LNCAP (cell line): ENCODE results near the gene OBP2A.

Source experiments
- CTCF ChIP-seq: fragments of 450-650 bp; IDR thresholded peaks from 2 replicates; pipeline ENCODE4 v1.5.1; 2017; ENCODE audit warnings: mild to moderate bottlenecking

OBP2A gene

GRCh38 chr9:135547756-135548736, 2.1 kb downstream of the OBP2A start:
- no peak for TF ChIP-seq CTCF

- TF ChIP-seq CTCF, result no peak
These were observed 4.5 kb downstream of the OBP2A start for GRCh38 chr9:135550344-135550918.

DNA sequence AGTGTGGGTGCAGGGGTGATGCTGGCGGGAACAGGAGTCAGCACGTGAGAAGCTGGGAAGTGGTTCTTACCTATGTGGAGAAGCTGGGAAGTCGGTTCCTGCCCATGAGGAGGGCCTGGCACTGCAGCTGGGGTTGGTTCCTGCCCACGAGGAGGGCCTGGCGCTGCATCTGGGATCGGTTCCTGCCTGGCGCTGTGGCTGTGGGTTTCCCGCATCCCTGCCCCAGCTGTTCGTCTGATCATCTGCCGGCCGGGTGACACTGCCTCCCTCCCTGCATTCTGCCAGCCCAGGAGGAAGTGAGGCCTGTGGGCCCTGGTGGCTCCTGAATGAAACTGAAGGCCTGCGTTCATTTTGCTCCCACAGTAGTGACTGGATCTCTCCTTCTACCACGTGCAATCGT, 5.1 kb downstream of the OBP2A start:
- no peak for TF ChIP-seq CTCF

GRCh38 chr9:135551456-135551855, 5.5 kb downstream of the OBP2A start:
- no peak for TF ChIP-seq CTCF

- TF ChIP-seq CTCF, result no peak
These were observed 6.2 kb downstream of the OBP2A start for GRCh38 chr9:135552021-135552697.

DNA sequence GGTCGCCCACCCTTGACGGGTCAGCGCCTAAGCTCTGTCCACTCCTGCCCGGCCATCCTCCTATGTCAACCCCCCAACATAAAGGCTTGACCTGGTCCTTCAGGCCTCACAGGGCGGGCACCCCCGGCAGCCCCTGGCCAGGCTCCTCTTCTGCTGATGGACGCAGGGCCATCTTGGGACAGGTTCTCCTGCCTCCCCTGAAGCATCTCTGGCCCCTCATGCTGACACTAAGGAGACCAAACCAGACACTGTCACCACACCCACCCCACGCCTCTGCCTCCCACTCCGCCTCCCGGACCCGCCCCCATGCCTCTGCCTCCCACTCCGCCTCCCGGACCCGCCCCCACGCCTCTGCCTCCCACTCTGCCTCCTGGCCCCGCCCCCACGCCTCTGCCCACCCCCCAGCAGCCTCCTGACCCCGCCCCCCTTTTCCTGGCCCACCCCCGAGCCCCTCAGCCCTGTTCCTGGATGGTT, 6.8 kb downstream of the OBP2A start:
- no peak for TF ChIP-seq CTCF

- no peak for TF ChIP-seq CTCF
These were observed 8.8 kb downstream of the OBP2A start for GRCh38 chr9:135554718-135555117.
